T-helper 9 cell (primary cell): ENCODE measurements around the gene VAV3.
"Not testable (repeated sequence)": the region's sequence is repeated elsewhere in the genome, so short reads cannot be mapped to it uniquely, and the experiment has no call there.

Experiments
- DNase-seq: peaks from one replicate; pipeline ENCODE4 v3.0.0-alpha.2; 2020
- total RNA-seq, 2 donors: gene quantifications; one replicate each; lab custom pipeline; 2026; lab: John Stamatoyannopoulos, UW

Gene VAV3, protein sequence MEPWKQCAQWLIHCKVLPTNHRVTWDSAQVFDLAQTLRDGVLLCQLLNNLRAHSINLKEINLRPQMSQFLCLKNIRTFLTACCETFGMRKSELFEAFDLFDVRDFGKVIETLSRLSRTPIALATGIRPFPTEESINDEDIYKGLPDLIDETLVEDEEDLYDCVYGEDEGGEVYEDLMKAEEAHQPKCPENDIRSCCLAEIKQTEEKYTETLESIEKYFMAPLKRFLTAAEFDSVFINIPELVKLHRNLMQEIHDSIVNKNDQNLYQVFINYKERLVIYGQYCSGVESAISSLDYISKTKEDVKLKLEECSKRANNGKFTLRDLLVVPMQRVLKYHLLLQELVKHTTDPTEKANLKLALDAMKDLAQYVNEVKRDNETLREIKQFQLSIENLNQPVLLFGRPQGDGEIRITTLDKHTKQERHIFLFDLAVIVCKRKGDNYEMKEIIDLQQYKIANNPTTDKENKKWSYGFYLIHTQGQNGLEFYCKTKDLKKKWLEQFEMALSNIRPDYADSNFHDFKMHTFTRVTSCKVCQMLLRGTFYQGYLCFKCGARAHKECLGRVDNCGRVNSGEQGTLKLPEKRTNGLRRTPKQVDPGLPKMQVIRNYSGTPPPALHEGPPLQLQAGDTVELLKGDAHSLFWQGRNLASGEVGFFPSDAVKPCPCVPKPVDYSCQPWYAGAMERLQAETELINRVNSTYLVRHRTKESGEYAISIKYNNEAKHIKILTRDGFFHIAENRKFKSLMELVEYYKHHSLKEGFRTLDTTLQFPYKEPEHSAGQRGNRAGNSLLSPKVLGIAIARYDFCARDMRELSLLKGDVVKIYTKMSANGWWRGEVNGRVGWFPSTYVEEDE
- total RNA-seq = 1.9 to 19.5 reads per million in 2 donors

- peak; percentile 12 for DNase-seq
Measured at GRCh38 chr1:107965110-107965991, at the start of gene VAV3. VAV3 (minus strand) TSS chr1:107965180; CDS start chr1:107964869, 311 bp downstream.

GRCh38 chr1:108012553-108012952, 47.6 kb upstream of the VAV3 start:
- no peak for DNase-seq

- DNase-seq = no peak
Measured at GRCh38 chr1:108011295-108011694, 46.3 kb upstream of the VAV3 start.

- DNase-seq = no peak
Measured at GRCh38 chr1:108010581-108010980, 45.6 kb upstream of the VAV3 start.

DNA sequence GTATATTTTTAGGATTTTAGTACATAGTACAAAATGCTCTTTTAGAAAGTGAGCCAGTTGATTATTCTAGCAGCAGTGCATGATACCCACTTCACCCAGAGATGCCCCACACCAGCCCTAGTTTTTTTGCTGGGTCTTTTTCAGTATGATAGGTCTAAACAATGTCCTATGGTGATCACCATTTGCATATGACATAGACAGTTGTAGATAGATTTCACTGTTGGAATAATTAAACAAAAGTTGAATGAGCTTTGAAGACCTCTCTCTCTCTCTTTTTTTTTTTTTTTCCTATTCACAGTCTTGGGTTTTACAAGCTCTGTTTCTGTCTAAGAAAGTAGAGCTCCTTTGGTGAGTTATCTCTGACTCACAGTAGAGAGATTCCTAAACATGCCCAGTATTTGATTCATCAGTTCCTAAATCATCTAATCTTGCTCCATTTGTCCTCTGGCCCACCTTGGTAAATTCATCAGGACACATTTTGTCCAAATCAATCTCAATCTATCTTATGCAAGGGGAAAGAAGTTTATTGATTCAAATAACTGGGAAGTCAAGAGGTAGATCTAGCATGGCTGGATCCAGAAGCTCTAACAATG, 44.7 kb upstream of the VAV3 start:
- no peak for DNase-seq

- no peak for DNase-seq
Measured at GRCh38 chr1:108007531-108007930, 42.6 kb upstream of the VAV3 start.

DNA sequence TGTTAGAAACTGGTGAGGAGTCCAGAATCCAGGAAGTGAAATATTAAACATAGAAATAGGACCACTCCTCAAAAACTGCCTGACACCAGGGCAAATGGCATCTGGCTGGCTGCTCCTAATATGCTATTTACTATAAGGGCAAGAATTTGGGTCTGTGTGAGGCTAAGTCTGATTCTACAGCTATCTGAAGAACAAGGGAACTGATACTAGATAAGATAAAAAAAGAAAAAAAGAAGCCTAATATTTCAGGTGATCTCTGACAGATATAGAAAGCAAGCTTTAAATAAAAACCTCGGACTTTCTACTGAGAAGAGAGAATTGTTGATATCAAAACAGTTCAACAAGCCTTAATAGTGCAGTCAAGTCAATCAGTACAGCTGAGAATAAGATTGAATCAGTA, 42.1 kb upstream of the VAV3 start:
- DNase-seq = no peak

GRCh38 chr1:108004919-108005318, 39.9 kb upstream of the VAV3 start:
- not testable (repeated sequence) for DNase-seq

- DNase-seq = no peak
Measured at GRCh38 chr1:108000620-108001111, 35.7 kb upstream of the VAV3 start.

- no peak for DNase-seq
Measured at GRCh38 chr1:108000184-108000583, 35.2 kb upstream of the VAV3 start.

- no peak for DNase-seq
Measured at GRCh38 chr1:107997866-107998265, 32.9 kb upstream of the VAV3 start.

DNA sequence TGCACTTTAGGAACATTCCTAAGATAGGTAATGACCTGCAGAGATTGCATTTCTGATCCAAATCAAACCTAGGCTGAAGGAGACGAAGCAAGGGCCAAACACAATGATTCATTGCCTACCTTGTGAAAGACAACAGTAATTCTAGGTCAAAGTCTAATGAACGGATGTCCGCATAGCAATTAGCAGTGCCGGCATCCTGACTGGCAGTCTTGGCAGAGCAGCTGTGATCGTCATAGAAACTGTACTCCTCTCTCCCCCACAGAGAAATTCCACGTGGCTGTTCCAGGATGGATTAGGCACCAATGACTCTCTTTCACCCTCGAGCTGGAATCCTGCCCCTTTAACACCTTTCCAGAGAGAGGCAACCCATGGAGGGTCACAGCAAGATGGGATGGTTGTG, 28.9 kb upstream of the VAV3 start:
- no peak for DNase-seq

GRCh38 chr1:107992347-107992746, 27.4 kb upstream of the VAV3 start:
- DNase-seq = no peak

GRCh38 chr1:107991371-107992066, 26.5 kb upstream of the VAV3 start:
- no peak for DNase-seq

DNA sequence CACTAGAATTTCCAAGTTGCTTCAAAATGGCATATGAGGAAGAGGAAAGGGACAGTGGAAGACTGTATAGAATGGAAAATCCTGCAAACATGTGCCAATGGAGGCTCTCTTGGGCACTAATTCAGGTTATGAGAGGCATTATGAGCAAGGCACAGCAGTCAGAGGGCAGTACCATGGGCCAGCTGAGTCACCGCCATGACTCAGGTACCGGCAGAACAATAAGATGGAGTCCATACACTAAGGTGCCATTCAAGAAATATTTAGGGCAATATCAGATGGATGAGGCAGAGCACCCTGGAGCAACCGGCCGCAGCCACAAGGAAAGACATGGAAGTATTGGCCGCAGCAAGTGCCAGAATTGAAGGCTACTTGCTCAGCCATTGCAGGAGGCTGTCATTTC, 25.6 kb upstream of the VAV3 start:
- DNase-seq = no peak

- DNase-seq = no peak
Measured at GRCh38 chr1:107981277-107981676, 16.3 kb upstream of the VAV3 start.

DNA sequence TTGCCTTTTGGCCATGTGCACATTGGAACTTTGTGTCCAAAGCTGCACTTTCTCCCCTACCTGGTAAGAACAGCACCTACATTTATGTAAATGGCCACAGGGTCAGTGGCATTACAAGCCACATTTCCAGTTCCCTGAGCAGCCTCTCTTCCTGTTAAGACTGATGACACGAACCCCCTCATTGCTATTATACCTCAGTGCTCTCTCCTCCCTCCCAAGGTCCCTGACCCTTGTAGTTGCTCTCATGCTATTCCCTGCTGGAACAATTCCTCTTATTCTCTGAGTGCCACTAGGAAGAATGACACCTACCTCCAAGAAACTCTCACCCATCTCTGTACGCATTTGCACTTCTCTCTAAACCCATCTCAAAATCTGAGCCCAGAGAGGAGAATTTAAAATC, 14.9 kb upstream of the VAV3 start:
- DNase-seq = no peak

- DNase-seq = no peak
Measured at GRCh38 chr1:107979088-107979487, 14.1 kb upstream of the VAV3 start.

DNA sequence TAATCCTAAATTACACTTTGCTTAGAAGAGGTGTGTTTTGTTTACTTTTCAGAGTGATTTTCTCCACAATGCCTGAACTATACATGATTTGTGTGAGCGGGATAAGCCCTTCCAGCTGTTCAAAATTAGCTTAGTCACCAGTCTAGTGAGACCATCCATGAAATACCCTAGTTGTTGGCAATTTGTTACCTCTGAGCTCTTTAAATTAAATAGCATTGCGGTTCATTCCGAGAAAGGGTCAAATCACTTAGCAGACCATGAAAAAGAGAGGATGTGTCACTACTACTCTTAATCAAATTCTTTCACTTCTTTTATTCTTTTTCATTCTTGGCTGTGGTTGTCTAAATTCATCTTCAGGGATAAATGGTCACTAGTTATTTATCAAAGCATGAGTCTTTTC, 11.9 kb upstream of the VAV3 start:
- no peak for DNase-seq

DNA sequence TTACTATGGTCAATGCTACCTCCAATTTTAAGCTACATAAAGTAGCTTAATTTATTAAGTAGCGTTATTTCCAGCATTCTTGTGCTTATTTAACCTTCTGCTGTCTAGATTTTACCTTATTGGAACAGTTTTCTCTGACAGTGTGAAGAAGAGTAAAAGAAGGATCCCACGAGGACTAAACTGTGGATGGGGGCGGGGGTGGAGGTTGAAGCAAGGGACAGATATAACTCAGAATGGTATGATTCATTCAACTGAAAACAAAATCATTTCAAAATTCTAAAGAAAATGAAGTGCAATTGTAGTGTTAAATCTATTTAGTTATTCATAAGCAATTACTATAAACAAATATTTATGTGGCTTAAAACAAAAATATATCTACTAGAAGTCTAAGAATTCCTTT, 11.5 kb upstream of the VAV3 start:
- no peak for DNase-seq

DNA sequence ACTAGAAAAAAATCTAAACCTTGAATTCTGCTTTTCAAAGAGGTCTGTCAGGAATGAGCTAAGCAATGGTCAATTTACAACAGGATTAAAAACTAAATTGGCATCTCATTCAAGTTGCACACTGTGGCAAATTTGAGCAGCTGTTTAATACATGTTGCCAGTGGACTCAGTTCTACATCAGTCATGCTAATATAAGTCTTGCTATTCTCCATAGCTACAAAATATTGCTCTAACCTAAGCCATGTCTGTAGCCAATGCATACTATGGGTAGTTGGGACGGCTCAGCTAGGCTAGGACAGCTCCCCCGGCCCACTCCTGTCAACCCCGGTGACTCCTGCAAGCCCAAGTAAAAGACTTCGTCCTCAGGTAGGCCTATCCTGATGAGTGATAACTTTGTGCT, 10.9 kb upstream of the VAV3 start:
- DNase-seq = no peak

DNA sequence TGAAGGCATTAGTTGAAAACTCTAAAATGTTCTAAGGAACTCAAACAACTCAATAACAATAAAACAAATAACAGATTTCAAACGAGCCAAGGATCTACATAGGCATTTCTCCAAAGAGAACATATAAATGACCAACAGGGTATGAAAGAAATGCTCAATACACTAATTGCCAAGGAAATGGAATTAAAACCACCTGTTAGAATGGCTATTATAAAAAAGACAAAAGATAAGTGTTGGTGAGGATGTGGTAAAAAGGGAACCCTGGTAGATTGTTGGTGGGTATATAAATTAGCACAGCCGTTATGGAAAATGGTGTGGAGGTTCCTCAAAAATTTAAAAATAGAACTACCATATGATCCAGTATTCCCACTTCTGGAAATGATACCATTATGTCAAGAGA, 9.1 kb upstream of the VAV3 start:
- no peak for DNase-seq
